Activated naive CD4-positive, alpha-beta T cell treated with anti-CD3 and anti-CD28 coated beads, Interleukin-2, amount 50 U/mL, for 24 hours (primary cell): Measurements from ENCODE around the gene LAMC1.
A peak's percentile ranks its signal among the peaks of the same experiment; 100 is the strongest.

Experiments used
- H3K27ac Mint-ChIP-seq: one replicate; pipeline ENCODE4 v1.8.0; 2021; ENCODE audit warnings: mild to moderate bottlenecking, mixed read lengths
- H3K27me3 Mint-ChIP-seq: one replicate; pipeline ENCODE4 v1.8.0; 2021; ENCODE audit warnings: mixed read lengths
- H3K36me3 Mint-ChIP-seq: one replicate; pipeline ENCODE4 v1.8.0; 2021; ENCODE audit warnings: mixed read lengths
- H3K4me1 Mint-ChIP-seq: one replicate; pipeline ENCODE4 v1.8.0; 2021; ENCODE audit warnings: mixed read lengths
- H3K4me3 Mint-ChIP-seq: one replicate; pipeline ENCODE4 v1.8.0; 2021; ENCODE audit warnings: mild to moderate bottlenecking, mixed read lengths
- H3K9me3 Mint-ChIP-seq: one replicate; pipeline ENCODE4 v1.8.0; 2021; ENCODE audit warnings: mixed read lengths

Gene LAMC1

GRCh38 chr1:183003203-183003602, 20.0 kb upstream of the LAMC1 start:
- Mint-ChIP-seq H3K9me3 (no peaks in the 10 kb centered on the region), H3K27me3 (peaks cover 32% of the 10 kb centered on the region), H3K36me3 (no peaks in the 10 kb centered on the region), H3K27ac (no peak overlapping the region), H3K4me3 (no peak overlapping the region), H3K4me1 (no peaks in the 10 kb centered on the region)

GRCh38 chr1:183004141-183004540, 19.1 kb upstream of the LAMC1 start:
- Mint-ChIP-seq H3K27me3 (peaks cover 31% of the 10 kb centered on the region), H3K27ac (no peak overlapping the region), H3K4me3 (no peak overlapping the region), H3K4me1 (no peaks in the 10 kb centered on the region), H3K36me3 (no peaks in the 10 kb centered on the region), H3K9me3 (no peaks in the 10 kb centered on the region)

- H3K4me3 Mint-ChIP-seq = no peak overlapping the region
- H3K9me3 Mint-ChIP-seq = peaks cover 19% of the 10 kb centered on the region
- H3K4me1 Mint-ChIP-seq = no peaks in the 10 kb centered on the region
- no peak overlapping the region for H3K27ac Mint-ChIP-seq
- H3K36me3 Mint-ChIP-seq = no peaks in the 10 kb centered on the region
- H3K27me3 Mint-ChIP-seq = peaks cover 26% of the 10 kb centered on the region
These were observed 11.4 kb upstream of the LAMC1 start for GRCh38 chr1:183011859-183012258.

- H3K36me3 Mint-ChIP-seq = no peaks in the 10 kb centered on the region
- no peak overlapping the region for H3K27ac Mint-ChIP-seq
- H3K4me1 Mint-ChIP-seq = no peaks in the 10 kb centered on the region
- peaks cover 25% of the 10 kb centered on the region for H3K27me3 Mint-ChIP-seq
- H3K9me3 Mint-ChIP-seq = peaks cover 19% of the 10 kb centered on the region
- no peak overlapping the region for H3K4me3 Mint-ChIP-seq
These were observed 10.8 kb upstream of the LAMC1 start for GRCh38 chr1:183012301-183012994.

GRCh38 chr1:183019139-183019740, 4.0 kb upstream of the LAMC1 start:
- H3K27me3 Mint-ChIP-seq = peaks cover 39% of the 10 kb centered on the region
- no peak overlapping the region for H3K27ac Mint-ChIP-seq
- H3K4me1 Mint-ChIP-seq = peaks cover 15% of the 10 kb centered on the region
- H3K4me3 Mint-ChIP-seq = no peak overlapping the region
- peaks cover 18% of the 10 kb centered on the region for H3K9me3 Mint-ChIP-seq
- no peaks in the 10 kb centered on the region for H3K36me3 Mint-ChIP-seq

GRCh38 chr1:183019860-183020259, 3.4 kb upstream of the LAMC1 start:
- peaks cover 18% of the 10 kb centered on the region for H3K9me3 Mint-ChIP-seq
- H3K27me3 Mint-ChIP-seq = peaks cover 45% of the 10 kb centered on the region
- H3K4me3 Mint-ChIP-seq = no peak overlapping the region
- H3K36me3 Mint-ChIP-seq = no peaks in the 10 kb centered on the region
- H3K4me1 Mint-ChIP-seq = peaks cover 21% of the 10 kb centered on the region
- H3K27ac Mint-ChIP-seq = no peak overlapping the region

GRCh38 chr1:183021405-183022201, 1.6 kb upstream of the LAMC1 start:
- Mint-ChIP-seq H3K4me1 (peaks cover 22% of the 10 kb centered on the region), H3K9me3 (peaks cover 10% of the 10 kb centered on the region), H3K4me3 (peak overlapping the region; percentile 81), H3K36me3 (no peaks in the 10 kb centered on the region), H3K27ac (no peak overlapping the region), H3K27me3 (peaks cover 52% of the 10 kb centered on the region)

- peaks cover 22% of the 10 kb centered on the region for H3K4me1 Mint-ChIP-seq
- H3K9me3 Mint-ChIP-seq = peaks cover 7% of the 10 kb centered on the region
- no peaks in the 10 kb centered on the region for H3K36me3 Mint-ChIP-seq
- H3K27me3 Mint-ChIP-seq = peaks cover 56% of the 10 kb centered on the region
- peak overlapping the region; percentile 81 for H3K4me3 Mint-ChIP-seq
- no peak overlapping the region for H3K27ac Mint-ChIP-seq
These were observed 746 bp upstream of the LAMC1 start for GRCh38 chr1:183022202-183023145.

- H3K9me3 Mint-ChIP-seq = peaks cover 7% of the 10 kb centered on the region
- peaks cover 59% of the 10 kb centered on the region for H3K27me3 Mint-ChIP-seq
- peaks cover 22% of the 10 kb centered on the region for H3K4me1 Mint-ChIP-seq
- H3K36me3 Mint-ChIP-seq = no peaks in the 10 kb centered on the region
- peak overlapping the region; percentile 79 for H3K27ac Mint-ChIP-seq
- peak overlapping the region; percentile 86 for H3K4me3 Mint-ChIP-seq
These were observed 539 bp downstream of the LAMC1 start for GRCh38 chr1:183023601-183024316.

- Mint-ChIP-seq H3K36me3 (no peaks in the 10 kb centered on the region), H3K27ac (peak overlapping the region; percentile 79), H3K4me3 (peak overlapping the region; percentile 86), H3K9me3 (peaks cover 7% of the 10 kb centered on the region), H3K4me1 (peaks cover 22% of the 10 kb centered on the region), H3K27me3 (peaks cover 64% of the 10 kb centered on the region)
These were observed 1.2 kb downstream of the LAMC1 start for GRCh38 chr1:183024317-183025009.

- peaks cover 7% of the 10 kb centered on the region for H3K9me3 Mint-ChIP-seq
- H3K27me3 Mint-ChIP-seq = peaks cover 67% of the 10 kb centered on the region
- no peak overlapping the region for H3K27ac Mint-ChIP-seq
- H3K36me3 Mint-ChIP-seq = no peaks in the 10 kb centered on the region
- peak overlapping the region; percentile 86 for H3K4me3 Mint-ChIP-seq
- H3K4me1 Mint-ChIP-seq = peaks cover 22% of the 10 kb centered on the region
These were observed 1.8 kb downstream of the LAMC1 start for GRCh38 chr1:183025010-183025337.

- Mint-ChIP-seq H3K27ac (no peak overlapping the region), H3K9me3 (peaks cover 7% of the 10 kb centered on the region), H3K4me1 (peaks cover 22% of the 10 kb centered on the region), H3K27me3 (peaks cover 68% of the 10 kb centered on the region), H3K4me3 (no peak overlapping the region), H3K36me3 (no peaks in the 10 kb centered on the region)
These were observed 2.9 kb downstream of the LAMC1 start for GRCh38 chr1:183025782-183026774.

GRCh38 chr1:183027031-183027430, 3.8 kb downstream of the LAMC1 start:
- Mint-ChIP-seq H3K4me1 (peaks cover 17% of the 10 kb centered on the region), H3K4me3 (no peak overlapping the region), H3K27me3 (peaks cover 65% of the 10 kb centered on the region), H3K27ac (no peak overlapping the region), H3K9me3 (peaks cover 2% of the 10 kb centered on the region), H3K36me3 (no peaks in the 10 kb centered on the region)
